GM12892 (cell line): ENCODE results near the gene DECR2.

Source experiments
- POLR2A ChIP-seq: IDR thresholded peaks from 2 replicates; pipeline ENCODE4 v1.6.1; 2011; ENCODE audit warnings: low read depth, low read length, control low read depth
- POLR2AphosphoS5 ChIP-seq: IDR thresholded peaks from 2 replicates; pipeline ENCODE4 v1.6.1; 2011; ENCODE audit warnings: low read depth, low read length, control low read depth
- TAF1 ChIP-seq: IDR thresholded peaks from 2 replicates; pipeline ENCODE4 v1.6.1; 2011; ENCODE audit warnings: low read depth, mild to moderate bottlenecking, control low read depth, low read length, borderline replicate concordance

- TF ChIP-seq POLR2A (no peak), POLR2AphosphoS5 (no peak), TAF1 (no peak)
Observed at GRCh38 chr16:426115-426905, 24.6 kb downstream of the DECR2 start.
